Smooth muscle cell (in vitro differentiated cells): ENCODE measurements around the gene EPS8L1. TPM values are rescaled to one million over a fixed set of nuclear protein-coding genes. Genes with fewer than 3 reads are reported as not detected.
"Not testable (repeated sequence)": the region's sequence is repeated elsewhere in the genome, so short reads cannot be mapped to it uniquely, and the experiment has no call there.

Experiments
- DNase-seq: peaks from one replicate; lab custom pipeline; 2025; ENCODE audit not compliant: unreplicated experiment; lab: John Stamatoyannopoulos, UW
- H2AFZ ChIP-seq: fragments of 200-600 bp; sonication (generic); 2 replicates; pipeline ENCODE4 v1.6.0; 2016; ENCODE audit warnings: antibody characterized with exemption, low read depth, mild to moderate bottlenecking
- H3F3A ChIP-seq: fragments of 200-600 bp; sonication (generic); 2 replicates; pipeline ENCODE4 v1.6.0; 2017; ENCODE audit warnings: antibody characterized with exemption, low read depth
- H3K27ac ChIP-seq: fragments of 200-600 bp; sonication (generic); 2 replicates; pipeline ENCODE4 v1.5.1; 2016; ENCODE audit warnings: low read depth, mild to moderate bottlenecking
- H3K27me3 ChIP-seq: fragments of 200-600 bp; sonication (generic); 2 replicates; pipeline ENCODE4 v1.6.1; 2016; ENCODE audit warnings: low read depth, mild to moderate bottlenecking
- H3K36me3 ChIP-seq: fragments of 200-600 bp; sonication (generic); 2 replicates; pipeline ENCODE4 v1.5.1; 2016; ENCODE audit warnings: low read depth
- H3K4me1 ChIP-seq: fragments of 200-600 bp; sonication (generic); 2 replicates; pipeline ENCODE4 v1.5.1; 2016; ENCODE audit warnings: low read depth
- H3K4me2 ChIP-seq: fragments of 200-600 bp; sonication (generic); 2 replicates; pipeline ENCODE4 v1.6.0; 2016; ENCODE audit warnings: mild to moderate bottlenecking
- H3K4me3 ChIP-seq: fragments of 200-600 bp; sonication (generic); 2 replicates; pipeline ENCODE4 v1.5.1; 2016; ENCODE audit warnings: mild to moderate bottlenecking
- H3K79me2 ChIP-seq: fragments of 200-600 bp; sonication (generic); 2 replicates; pipeline ENCODE4 v1.6.0; 2016; ENCODE audit warnings: low read depth, mild to moderate bottlenecking
- H3K9ac ChIP-seq: fragments of 200-600 bp; sonication (generic); 2 replicates; pipeline ENCODE4 v1.6.0; 2016; ENCODE audit warnings: low read depth
- H3K9me3 ChIP-seq: fragments of 200-600 bp; sonication (generic); replicated peaks from 2 replicates; pipeline ENCODE4 v1.5.1; 2016; ENCODE audit warnings: low read depth
- H4K20me1 ChIP-seq: fragments of 200-600 bp; sonication (generic); 2 replicates; pipeline ENCODE4 v1.6.0; 2016; ENCODE audit warnings: low read depth
- WGBS: methylation state at CpG from one replicate; pipeline ENCODE4 v1.1.7; 2016; ENCODE audit warnings: low lambda C conversion rate; 5-methylcytosine and 5-hydroxymethylcytosine counted together
- polyA plus RNA-seq: library from polyadenylated mRNA; unstranded; fragments of >200 nt; fragmentation: Nextera tagmentation; extraction: Ambion mirVana; gene quantifications from 2 replicates; pipeline ENCODE4 v1.2.1, GENCODE V29; 2016
- total RNA-seq: library from RNA; depleted of rRNA; stranded (reverse); fragments of >200 nt; gene quantifications from 2 replicates; pipeline ENCODE4 v1.2.3, GENCODE V29; 2014
- TF ChIP-seq, protein P1 (sequence below): fragments of 200-600 bp; sonication (generic); IDR thresholded peaks from 2 replicates; pipeline ENCODE4 v1.5.1; 2017; ENCODE audit warnings: borderline replicate concordance, mild to moderate bottlenecking, antibody characterized with exemption; ENCODE audit not compliant: insufficient read depth, poor library complexity, severe bottlenecking

The EPS8L1 gene
- total and polyA plus RNA-seq, 2 experiments from 2014 or later, result 16.8 to 32.9 TPM

DNA sequence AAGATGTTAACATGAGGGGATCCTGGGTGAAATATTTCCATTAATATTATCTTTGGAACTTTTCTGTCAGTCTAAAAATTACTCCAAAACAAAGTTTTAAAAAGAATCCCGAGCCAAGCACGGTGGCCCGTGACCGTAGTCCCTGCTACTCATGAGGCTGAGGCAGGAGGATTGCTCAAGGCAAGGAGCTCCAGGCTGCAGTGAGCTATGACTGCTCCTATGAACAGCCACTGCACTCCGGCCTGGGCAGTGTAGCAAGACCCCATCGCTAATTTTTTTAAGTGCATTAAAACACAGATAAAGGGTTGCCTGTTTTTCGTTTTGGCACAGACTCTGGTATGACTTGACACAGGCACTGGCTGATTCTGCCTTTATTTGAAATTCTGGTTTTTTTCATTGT, 44.5 kb upstream of the EPS8L1 start:
- DNase-seq, result no peak
- H4K20me1 ChIP-seq, result peaks cover 13% of the 10 kb centered on the region
- no peaks in the 10 kb centered on the region for H3K4me1 ChIP-seq
- no peaks in the 10 kb centered on the region for H3K79me2 ChIP-seq
- no peak overlapping the region for H3K9ac ChIP-seq
- TF ChIP-seq, protein P1, sequence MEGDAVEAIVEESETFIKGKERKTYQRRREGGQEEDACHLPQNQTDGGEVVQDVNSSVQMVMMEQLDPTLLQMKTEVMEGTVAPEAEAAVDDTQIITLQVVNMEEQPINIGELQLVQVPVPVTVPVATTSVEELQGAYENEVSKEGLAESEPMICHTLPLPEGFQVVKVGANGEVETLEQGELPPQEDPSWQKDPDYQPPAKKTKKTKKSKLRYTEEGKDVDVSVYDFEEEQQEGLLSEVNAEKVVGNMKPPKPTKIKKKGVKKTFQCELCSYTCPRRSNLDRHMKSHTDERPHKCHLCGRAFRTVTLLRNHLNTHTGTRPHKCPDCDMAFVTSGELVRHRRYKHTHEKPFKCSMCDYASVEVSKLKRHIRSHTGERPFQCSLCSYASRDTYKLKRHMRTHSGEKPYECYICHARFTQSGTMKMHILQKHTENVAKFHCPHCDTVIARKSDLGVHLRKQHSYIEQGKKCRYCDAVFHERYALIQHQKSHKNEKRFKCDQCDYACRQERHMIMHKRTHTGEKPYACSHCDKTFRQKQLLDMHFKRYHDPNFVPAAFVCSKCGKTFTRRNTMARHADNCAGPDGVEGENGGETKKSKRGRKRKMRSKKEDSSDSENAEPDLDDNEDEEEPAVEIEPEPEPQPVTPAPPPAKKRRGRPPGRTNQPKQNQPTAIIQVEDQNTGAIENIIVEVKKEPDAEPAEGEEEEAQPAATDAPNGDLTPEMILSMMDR, result no peak
- no peak overlapping the region for H3K27ac ChIP-seq
- H3K27me3 ChIP-seq, result no peaks in the 10 kb centered on the region
- 91% methylated on average over 7 of the region's 7 CpGs for WGBS
- H3K36me3 ChIP-seq, result no peaks in the 10 kb centered on the region
- no peak overlapping the region for H3K4me2 ChIP-seq
- no peak overlapping the region for H3K4me3 ChIP-seq
- no peaks in the 10 kb centered on the region for H3K9me3 ChIP-seq
- H3F3A ChIP-seq, result no peaks in the 10 kb centered on the region
- no peak overlapping the region for H2AFZ ChIP-seq

DNA sequence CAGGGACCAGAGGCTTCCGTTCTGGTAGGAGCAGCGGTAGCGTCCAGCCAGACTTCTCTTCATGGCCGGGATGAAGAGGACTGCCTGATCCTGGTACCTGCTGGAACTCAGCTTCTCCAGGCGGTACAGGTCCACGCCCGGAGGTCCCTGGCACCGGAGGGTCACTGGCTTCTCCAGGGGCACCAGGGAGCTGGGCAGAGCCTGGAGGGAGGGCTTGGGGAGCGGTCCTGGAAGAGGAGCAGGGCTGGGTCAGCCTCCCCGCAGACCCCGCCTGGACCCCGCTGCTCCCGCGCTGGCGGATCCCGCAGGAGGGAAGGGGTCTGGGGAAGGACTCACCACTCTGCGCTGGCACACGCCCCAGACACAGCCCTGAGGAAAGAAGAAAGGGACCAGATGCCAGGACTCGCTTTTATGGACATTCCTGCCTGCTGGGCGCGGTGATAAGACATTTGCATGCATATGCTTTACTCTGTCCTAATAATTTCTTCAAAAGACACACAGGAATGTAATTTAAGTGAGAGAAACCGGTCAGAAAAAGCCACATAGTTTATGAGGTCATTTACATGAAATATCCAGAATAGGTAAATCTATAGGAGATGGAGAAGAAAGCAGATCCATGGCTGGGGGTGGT, 43.4 kb upstream of the EPS8L1 start:
- Histone ChIP-seq H3K27me3 (no peaks in the 10 kb centered on the region), H3K9ac (no peak overlapping the region), H4K20me1 (peaks cover 13% of the 10 kb centered on the region), H3K4me3 (no peak overlapping the region), H3F3A (no peaks in the 10 kb centered on the region), H3K27ac (no peak overlapping the region), H3K4me1 (no peaks in the 10 kb centered on the region), H3K79me2 (no peaks in the 10 kb centered on the region), H2AFZ (no peak overlapping the region), H3K9me3 (no peaks in the 10 kb centered on the region), H3K4me2 (no peak overlapping the region), H3K36me3 (no peaks in the 10 kb centered on the region)
- WGBS, result 91% methylated on average over 18 of the region's 22 CpGs
- no peak for DNase-seq
- TF ChIP-seq, protein P1, result no peak

DNA sequence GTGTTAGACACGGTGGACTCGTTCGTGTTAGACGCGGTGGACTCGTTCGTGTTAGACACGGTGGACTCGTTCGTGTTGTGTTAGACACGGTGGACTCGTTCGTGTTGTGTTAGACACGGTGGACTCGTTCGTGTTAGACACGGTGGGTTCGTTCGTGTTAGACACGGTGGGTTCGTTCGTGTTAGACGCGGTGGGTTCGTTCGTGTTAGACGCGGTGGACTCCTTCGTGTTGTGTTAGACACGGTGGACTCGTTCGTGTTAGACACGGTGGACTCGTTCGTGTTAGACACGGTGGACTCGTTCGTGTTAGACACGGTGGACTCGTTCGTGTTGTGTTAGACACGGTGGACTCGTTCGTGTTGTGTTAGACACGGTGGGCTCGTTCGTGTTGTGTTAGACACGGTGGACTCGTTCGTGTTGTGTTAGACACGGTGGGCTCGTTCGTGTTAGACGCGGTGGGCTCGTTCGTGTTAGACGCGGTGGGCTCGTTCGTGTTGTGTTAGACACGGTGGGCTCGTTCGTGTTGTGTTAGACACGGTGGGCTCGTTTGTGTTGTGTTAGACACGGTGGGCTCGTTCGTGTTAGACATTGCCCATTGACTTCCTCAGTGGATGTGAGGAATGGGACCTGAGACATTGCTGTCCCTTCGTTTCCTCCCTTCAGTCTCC, 42.6 kb upstream of the EPS8L1 start:
- H3K9me3 ChIP-seq, H3K4me2 ChIP-seq, H3K36me3 ChIP-seq, H3K9ac ChIP-seq, H3K79me2 ChIP-seq, H3K4me1 ChIP-seq, DNase-seq, H3K27me3 ChIP-seq, H2AFZ ChIP-seq, H3K4me3 ChIP-seq, H3K27ac ChIP-seq, H3F3A ChIP-seq: not testable (repeated sequence)
- WGBS, result 96% methylated on average over 37 of the region's 70 CpGs
- peaks cover 13% of the 10 kb centered on the region for H4K20me1 ChIP-seq

DNA sequence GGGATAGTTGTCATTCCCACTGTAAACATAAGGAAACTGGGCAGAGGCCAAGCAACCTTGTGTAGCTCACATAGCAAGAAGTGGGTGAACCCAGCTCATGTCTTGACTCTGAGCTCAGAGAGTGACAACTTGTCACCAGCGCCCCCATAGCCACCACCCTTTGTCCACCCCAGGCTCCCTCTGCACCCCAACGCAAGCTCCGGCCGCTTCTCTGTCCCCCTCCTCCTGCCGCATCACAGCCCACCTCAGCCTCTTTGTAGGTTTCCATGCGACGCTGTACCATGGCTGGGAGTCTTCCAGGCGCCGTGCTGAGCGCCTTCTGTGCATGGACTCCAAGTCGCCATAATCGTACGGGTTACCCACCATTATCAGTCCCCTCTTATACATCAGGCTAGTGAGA, 40.9 kb upstream of the EPS8L1 start:
- Histone ChIP-seq H3K4me3 (no peak overlapping the region), H4K20me1 (peaks cover 23% of the 10 kb centered on the region), H3K79me2 (no peaks in the 10 kb centered on the region), H3K9ac (no peak overlapping the region), H3K4me2 (no peak overlapping the region), H3K4me1 (no peaks in the 10 kb centered on the region), H3F3A (no peaks in the 10 kb centered on the region), H2AFZ (no peak overlapping the region), H3K27me3 (no peaks in the 10 kb centered on the region), H3K36me3 (no peaks in the 10 kb centered on the region), H3K27ac (no peak overlapping the region), H3K9me3 (no peaks in the 10 kb centered on the region)
- DNase-seq, result no peak
- TF ChIP-seq, protein P1, result no peak
- 98% methylated on average over 13 of the region's 13 CpGs for WGBS
